Caco-2 (cell line): Measurements from ENCODE around the gene ZSWIM8. TPM values are rescaled to one million over a fixed set of nuclear protein-coding genes. Genes with fewer than 3 reads are reported as not detected.
"Not testable (repeated sequence)": the region's sequence is repeated elsewhere in the genome, so short reads cannot be mapped to it uniquely, and the experiment has no call there.

Source experiments
- BruUV-seq: library from RNA; stranded (reverse); fragments of 400-500 nt; replicated peaks from 2 replicates; lab custom pipeline; 2021; lab: Mats Ljungman, UMichigan
- CTCF ChIA-PET: fragments of 300-600 bp; sonication (Branson Sonifier 250); formaldehyde crosslinking; loops from one replicate; lab custom pipeline; 2022; ENCODE audit warnings: antibody characterized with exemption; lab: Charles Lee
- POLR2A ChIA-PET: fragments of 300-600 bp; sonication (Branson Sonifier 250); formaldehyde crosslinking; loops from one replicate; lab custom pipeline; 2022; ENCODE audit warnings: antibody characterized with exemption; lab: Charles Lee
- DNase-seq, 2 experiments: peaks; one replicate each; pipeline versions ENCODE4 v3.0.0 to v3.0.0-alpha.2; 2020 to 2022
- H3K27me3 ChIP-seq: replicated peaks from 2 replicates; pipeline ENCODE4 v1.6.0; 2011; ENCODE audit warnings: low read length; ENCODE audit not compliant: control insufficient read depth, insufficient read depth
- H3K36me3 ChIP-seq: 2 replicates; pipeline ENCODE4 v1.5.1; 2011; ENCODE audit warnings: low read length; ENCODE audit not compliant: control insufficient read depth, insufficient read depth
- H3K4me1 ChIP-seq: fragments of 250-450 bp; sonication (Bioruptor Pico); 2 replicates; pipeline ENCODE4 v1.5.1; 2020; ENCODE audit warnings: mild to moderate bottlenecking
- H3K4me3 ChIP-seq: 2 replicates; pipeline ENCODE4 v1.5.1; 2011; ENCODE audit warnings: low read depth, mild to moderate bottlenecking, control low read depth, low read length
- H3K9me3 ChIP-seq: fragments of 250-450 bp; sonication (Bioruptor Pico); 2 replicates; pipeline ENCODE4 v1.5.1; 2020; ENCODE audit warnings: mild to moderate bottlenecking, moderate library complexity
- H3K27ac Mint-ChIP-seq: one replicate; pipeline ENCODE4 v1.8.0; 2022; ENCODE audit warnings: mixed read lengths; ENCODE audit not compliant: unreplicated experiment
- H3K27me3 Mint-ChIP-seq: one replicate; pipeline ENCODE4 v1.8.0; 2022; ENCODE audit warnings: mixed read lengths; ENCODE audit not compliant: insufficient read depth, unreplicated experiment
- H3K36me3 Mint-ChIP-seq: one replicate; pipeline ENCODE4 v1.8.0; 2022; ENCODE audit warnings: mild to moderate bottlenecking, mixed read lengths; ENCODE audit not compliant: insufficient read depth, unreplicated experiment
- H3K4me1 Mint-ChIP-seq: one replicate; pipeline ENCODE4 v1.8.0; 2022; ENCODE audit warnings: low read depth, mixed read lengths; ENCODE audit not compliant: unreplicated experiment
- H3K4me3 Mint-ChIP-seq: one replicate; pipeline ENCODE4 v1.8.0; 2022; ENCODE audit warnings: mild to moderate bottlenecking, moderate library complexity, mixed read lengths; ENCODE audit not compliant: unreplicated experiment
- H3K9me3 Mint-ChIP-seq: one replicate; pipeline ENCODE4 v1.8.0; 2022; ENCODE audit warnings: mixed read lengths; ENCODE audit not compliant: unreplicated experiment
- CTCF ChIP-seq, 2 experiments: fragments of 200-600 bp in 1 of 2; IDR thresholded peaks; 1 replicate in 1 of 2; 2 replicates in 1 of 2; pipeline versions ENCODE4 v1.5.1 to v1.8.0; 2011 to 2022; ENCODE audit warnings: antibody characterized with exemption in 1 of 2, control low read depth in 1 of 2, inconsistent platforms in 1 of 2, low read depth in 1 of 2, low read length in 1 of 2, mild to moderate bottlenecking in 1 of 2, moderate library complexity in 1 of 2; ENCODE audit not compliant: insufficient read depth in 1 of 2, severe bottlenecking in 1 of 2, unreplicated experiment in 1 of 2
- intact Hi-C: fragments of 100-400 bp; cut with micrococcal nuclease; formaldehyde crosslinking; loops from one replicate; pipeline ENCODE4 v1.10.0; 2022; ENCODE audit not compliant: unreplicated experiment
- total RNA-seq: library from RNA; stranded (reverse); gene quantifications from 2 replicates; pipeline ENCODE4 v1.2.3, GENCODE V29; 2022

Gene ZSWIM8
- total RNA-seq, 1 experiment from 2014 or later, result 103 TPM

GRCh38 chr10:73827346-73828089 is 42.1 kb downstream of the ZSWIM8 start:
- H3K4me3 ChIP-seq, result no peak overlapping the region
- peaks cover 62% of the 10 kb centered on the region for H3K36me3 Mint-ChIP-seq
- no peaks in the 10 kb centered on the region for H3K4me1 ChIP-seq
- ChIA-PET POLR2A (no interaction called here), CTCF (no interaction called here)
- H3K27me3 ChIP-seq, result no peaks in the 10 kb centered on the region
- intact Hi-C loops, result no loop called here
- H3K4me3 Mint-ChIP-seq, result no peak overlapping the region
- no peaks in the 10 kb centered on the region for H3K27me3 Mint-ChIP-seq
- no TSS peak for BruUV-seq
- no peaks in the 10 kb centered on the region for H3K4me1 Mint-ChIP-seq
- H3K36me3 ChIP-seq, result peaks cover 12% of the 10 kb centered on the region
- TF ChIP-seq CTCF (IDR thresholded peaks at IDR 0.05; ENCODE audit: insufficient read depth in 1 of 2, low read depth in 1 of 2, low read length in 1 of 2, severe bottlenecking in 1 of 2, unreplicated experiment in 1 of 2), result no peak
- H3K9me3 ChIP-seq, result no peaks in the 10 kb centered on the region
- peak overlapping the region; percentile 20 for H3K27ac Mint-ChIP-seq
- no peaks in the 10 kb centered on the region for H3K9me3 Mint-ChIP-seq
- DNase-seq, result no peak

- H3K36me3 ChIP-seq, result peaks cover 12% of the 10 kb centered on the region
- TF ChIP-seq CTCF (IDR thresholded peaks at IDR 0.05; ENCODE audit: insufficient read depth in 1 of 2, low read depth in 1 of 2, low read length in 1 of 2, severe bottlenecking in 1 of 2, unreplicated experiment in 1 of 2), result no peak
- Mint-ChIP-seq H3K27ac (peak overlapping the region; percentile 20), H3K27me3 (no peaks in the 10 kb centered on the region), H3K4me3 (no peak overlapping the region), H3K36me3 (peaks cover 68% of the 10 kb centered on the region), H3K4me1 (no peaks in the 10 kb centered on the region), H3K9me3 (no peaks in the 10 kb centered on the region)
- CTCF ChIA-PET, result no interaction called here
- DNase-seq, result no peak
- POLR2A ChIA-PET, result no interaction called here
- BruUV-seq, result no TSS peak
- no peak overlapping the region for H3K4me3 ChIP-seq
- no peaks in the 10 kb centered on the region for H3K4me1 ChIP-seq
- no peaks in the 10 kb centered on the region for H3K9me3 ChIP-seq
- intact Hi-C loops, result no loop called here
- no peaks in the 10 kb centered on the region for H3K27me3 ChIP-seq
Observed at GRCh38 chr10:73828161-73828560, 42.8 kb downstream of the ZSWIM8 start.

- H3K4me3 Mint-ChIP-seq, H3K9me3 Mint-ChIP-seq, H3K4me1 ChIP-seq, BruUV-seq, POLR2A ChIA-PET, DNase-seq, H3K27me3 Mint-ChIP-seq, H3K36me3 ChIP-seq, H3K4me3 ChIP-seq, H3K27me3 ChIP-seq, intact Hi-C loops, H3K9me3 ChIP-seq, CTCF ChIA-PET, H3K27ac Mint-ChIP-seq, H3K4me1 Mint-ChIP-seq: not testable (repeated sequence)
- H3K36me3 Mint-ChIP-seq, result peaks cover 67% of the 10 kb centered on the region
Observed at GRCh38 chr10:73829090-73829489, 43.7 kb downstream of the ZSWIM8 start.
